Stimulated activated CD4-positive, alpha-beta T cell treated with anti-CD3 and anti-CD28 coated beads, Interleukin-1b, Interleukin-23, amount 100 ng/mL, for 1 hour (primary cell): Measurements from ENCODE around the gene FAM163B.

Experiments
- DNase-seq, 2 donors: peaks; one replicate each; pipeline ENCODE4 v3.0.0-alpha.2; 2020; ENCODE audit warnings: low read depth in 2 of 2

FAM163B gene

DNA sequence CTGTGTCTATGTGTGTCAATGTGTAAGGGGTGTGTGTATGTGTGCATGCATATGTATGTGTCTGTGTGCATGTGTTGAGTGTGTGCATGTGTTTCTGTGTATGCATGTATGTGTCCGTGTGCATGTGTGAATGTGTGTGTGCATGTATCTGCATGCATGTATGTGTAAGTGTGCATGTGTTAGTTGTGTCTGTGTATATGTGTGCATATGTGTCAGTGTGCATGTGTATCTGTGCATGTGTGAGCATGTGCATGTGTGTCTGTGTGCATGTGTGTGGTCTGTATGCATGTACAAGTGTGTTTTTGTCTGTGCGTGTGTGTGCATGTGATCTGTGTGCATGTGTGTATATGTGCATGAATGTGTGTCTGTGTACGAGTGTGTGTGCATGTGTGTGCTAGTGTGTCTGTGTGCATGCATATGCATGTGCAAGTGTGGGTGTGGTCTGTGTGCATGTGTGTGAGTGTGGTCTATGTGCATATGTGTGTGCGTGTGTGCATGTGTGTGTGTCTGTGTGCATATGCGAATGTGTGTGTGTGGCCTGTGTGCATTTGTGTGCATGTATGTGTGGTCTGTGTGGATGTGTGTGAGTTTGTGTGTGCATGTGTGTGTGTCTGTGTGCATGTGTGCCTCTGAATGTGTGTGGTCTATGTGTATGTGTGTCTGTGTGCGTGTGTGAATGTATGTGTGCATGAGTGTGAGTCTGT is 9.6 kb downstream of the FAM163B start:
- DNase-seq, result no peak

DNA sequence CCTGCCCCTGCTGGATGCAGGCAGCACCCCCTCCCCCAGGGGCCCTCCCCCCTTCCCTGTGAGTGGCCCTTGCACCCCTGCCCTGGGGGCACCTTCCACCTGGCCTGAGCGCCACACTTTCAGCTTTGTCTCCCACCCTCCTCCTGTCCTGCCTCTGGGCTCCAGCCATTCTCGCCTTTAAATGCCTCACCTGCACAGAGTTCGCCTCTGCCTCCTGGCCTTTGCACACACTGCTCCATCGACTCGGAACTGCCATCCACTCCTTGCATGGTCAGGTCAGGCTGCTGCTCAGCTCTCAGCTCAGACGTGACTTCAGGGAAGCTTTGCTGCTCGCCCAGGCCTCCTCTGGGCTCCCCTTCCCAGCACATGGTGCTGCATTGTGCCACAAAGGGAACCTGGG is 10.2 kb downstream of the FAM163B start:
- DNase-seq, result no peak

DNA sequence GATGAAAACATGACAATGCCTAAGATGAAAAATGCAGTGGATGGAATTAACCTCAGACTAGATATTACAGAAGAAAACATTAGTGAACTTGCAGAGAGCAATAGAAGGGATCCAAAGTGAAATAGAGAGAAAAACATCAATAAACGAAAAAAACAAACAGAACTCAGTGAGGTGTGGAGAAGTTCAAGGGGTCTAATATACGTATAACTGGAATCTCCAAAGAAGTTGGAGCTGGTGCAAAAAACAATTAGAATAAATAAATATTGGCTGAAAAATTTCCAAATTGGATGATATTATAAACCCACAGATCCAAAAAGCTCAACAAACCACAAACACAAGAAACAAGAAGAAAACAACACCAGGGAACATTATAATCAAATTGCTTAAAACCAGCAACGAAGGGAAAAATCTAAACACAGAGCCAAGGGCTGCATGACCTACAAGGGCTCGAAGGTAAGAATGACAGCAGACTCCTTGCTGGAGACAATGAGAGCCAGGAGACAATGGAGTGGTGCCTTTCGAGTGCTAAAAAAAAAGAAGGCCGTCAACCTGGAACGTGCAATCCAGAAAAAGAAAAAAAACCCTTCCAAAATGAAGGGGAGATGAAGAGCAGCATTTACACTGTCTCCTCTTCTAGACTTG is 11.8 kb downstream of the FAM163B start:
- no peak for DNase-seq

DNA sequence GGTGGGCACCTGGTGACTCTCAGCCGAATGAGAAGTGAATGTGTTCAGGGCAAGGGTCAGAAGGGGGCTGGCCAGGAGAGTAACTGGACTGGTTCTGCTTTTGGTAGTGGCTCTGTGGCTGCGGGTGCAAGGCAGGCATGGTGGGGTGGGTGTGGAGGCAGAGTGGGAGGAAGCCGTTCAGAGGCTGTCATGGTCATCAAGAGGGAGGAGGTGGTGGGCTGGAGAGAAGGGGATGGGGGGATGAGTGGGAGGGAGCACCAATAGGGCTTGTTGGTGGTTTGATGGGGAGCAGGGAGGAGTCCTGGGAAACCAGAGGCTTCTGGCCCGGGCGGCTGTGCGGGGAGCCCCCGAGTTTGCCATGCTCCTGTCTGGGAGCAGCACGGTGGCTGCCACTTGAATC is 13.3 kb downstream of the FAM163B start:
- no peak for DNase-seq

DNA sequence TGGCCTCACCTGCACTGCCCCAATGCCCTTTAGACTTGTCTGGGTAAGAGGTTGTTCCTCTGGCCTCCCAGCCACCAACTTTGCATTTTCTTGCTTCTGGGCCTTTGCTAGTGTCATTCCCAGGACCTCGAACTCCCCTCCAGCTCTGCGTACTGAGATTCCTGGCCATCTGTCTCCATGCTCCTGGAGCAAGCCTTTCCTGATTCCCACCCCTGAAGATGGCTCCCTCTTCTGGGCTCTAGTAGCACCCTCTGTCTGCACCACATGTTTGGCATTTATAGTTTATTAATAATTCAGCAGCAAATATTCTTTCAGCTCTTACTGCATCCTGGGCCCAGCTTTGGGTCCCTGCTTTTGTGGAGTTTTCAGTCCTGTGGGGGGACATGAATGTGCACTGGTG is 14.9 kb downstream of the FAM163B start:
- DNase-seq, result no peak

DNA sequence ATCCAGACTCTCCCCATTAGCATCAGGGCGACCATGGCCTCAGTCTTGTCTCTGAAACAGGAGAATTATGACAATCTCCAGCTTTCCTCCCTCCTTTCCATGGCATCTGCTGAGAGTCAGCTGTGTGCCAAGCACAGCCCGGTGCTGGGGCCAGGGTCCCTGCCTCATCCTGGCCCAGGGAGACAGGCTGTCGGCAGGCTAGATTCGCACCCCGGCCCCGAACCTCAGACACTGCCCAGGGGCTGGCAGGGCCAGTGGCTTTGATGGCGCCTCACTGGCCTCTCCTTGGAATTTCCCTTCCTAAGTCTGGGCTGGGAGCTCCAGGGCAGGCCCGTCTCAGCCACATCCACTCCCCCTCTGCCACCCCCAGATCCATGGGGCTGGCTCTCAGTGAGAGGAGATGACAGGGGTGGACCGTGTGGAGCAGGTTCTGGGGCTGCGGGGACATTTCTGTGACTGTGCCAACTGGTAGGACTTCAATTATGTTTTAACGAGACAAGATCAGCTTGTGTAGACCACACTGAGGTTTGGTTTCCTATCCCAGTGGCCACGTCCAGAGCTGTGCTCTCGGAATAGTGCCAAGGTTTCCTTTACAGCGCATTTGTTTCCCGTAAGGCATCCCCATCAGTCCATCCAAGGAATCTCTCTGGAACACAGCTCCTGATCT is 15.5 kb downstream of the FAM163B start:
- DNase-seq, result no peak

DNA sequence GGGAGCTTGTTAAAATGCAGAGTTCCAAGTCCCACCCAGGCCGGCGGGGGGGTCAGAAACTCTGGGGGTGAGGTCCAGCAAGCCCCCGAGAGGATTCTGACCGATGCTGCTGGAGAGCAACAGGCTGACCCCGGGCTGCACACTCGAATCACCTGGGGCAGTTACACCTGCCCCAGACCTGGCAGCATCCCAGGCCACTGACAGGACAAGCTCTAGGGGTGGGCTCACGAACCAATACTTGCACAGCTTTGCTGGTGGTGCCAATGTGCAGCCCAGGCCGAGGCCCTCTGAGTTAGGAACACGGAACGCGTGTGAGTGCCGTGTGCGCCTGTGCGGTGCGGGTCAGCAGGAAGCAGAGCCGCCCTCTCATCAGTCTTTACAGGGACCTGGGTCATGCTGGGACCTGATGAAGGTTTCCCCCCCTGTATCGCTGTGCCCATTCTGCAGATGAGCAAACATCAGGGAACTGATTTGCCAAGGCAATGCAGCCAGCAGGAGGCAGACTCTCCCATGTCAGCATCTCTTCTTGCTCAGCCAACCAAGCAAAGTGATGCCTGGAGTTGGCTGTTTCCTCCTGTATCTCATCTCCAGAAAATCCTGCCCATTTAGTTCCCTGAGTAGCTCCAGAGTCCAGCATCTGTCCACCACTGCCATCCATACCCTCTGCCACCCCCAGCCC is 16.3 kb downstream of the FAM163B start:
- DNase-seq, result no peak

DNA sequence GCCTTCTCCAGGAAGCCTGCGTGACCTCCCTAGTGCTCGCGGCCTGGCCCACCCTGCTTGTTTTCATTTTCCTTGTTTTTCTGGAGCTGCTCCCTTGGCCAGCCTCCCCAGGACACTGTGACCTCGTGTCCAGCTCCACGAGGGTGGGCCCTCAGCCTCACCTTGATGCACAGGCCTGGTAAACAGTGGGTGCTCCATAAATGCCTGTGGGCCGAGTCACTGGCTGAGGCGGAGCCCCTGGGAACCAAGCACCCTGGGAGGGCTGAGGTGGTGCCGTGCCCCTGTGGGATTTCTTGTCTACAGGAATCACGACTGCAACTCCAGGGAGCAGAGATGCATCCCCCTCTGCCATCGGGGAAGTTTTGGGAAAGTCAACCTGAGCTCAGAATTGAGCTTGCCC is 17.2 kb downstream of the FAM163B start:
- no peak for DNase-seq

DNA sequence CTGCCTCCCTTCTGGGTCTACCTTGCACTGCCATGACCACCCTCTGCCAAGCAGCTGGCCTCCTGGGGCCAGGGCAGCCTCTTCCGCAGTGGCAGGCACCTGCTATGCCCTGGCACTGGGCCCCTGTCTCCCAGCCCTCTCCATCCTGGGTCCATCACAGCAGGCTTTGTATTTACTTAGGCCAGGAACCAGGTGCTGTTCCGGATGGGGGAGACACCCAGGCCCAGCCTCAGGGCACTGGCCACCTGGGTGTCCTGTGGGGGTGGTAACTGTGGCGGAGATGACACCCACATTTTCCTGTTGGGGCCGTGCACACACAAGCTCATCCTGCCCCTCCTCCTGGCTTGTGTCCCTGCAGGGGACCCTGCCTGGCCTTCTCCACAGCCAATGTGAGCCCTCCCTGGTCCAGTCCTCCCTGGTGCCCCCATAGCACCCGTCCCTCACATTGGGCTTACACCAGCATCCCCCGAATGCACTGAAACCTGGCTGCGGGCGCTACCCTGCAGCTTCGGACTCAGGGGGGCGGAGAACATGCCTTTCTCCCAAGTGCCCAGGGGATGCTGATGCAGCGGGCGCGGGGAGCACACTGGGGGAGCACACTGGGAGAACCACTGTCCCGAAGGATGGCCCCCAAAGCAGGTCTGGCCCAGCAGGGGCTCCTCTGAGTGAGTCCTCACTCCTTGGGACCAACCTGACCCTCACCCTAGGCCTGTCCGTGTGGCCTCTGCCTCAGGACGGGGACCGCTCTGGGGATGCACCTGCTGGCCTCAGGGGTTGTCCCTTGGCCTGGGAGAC is 17.9 kb downstream of the FAM163B start:
- DNase-seq, result no peak

DNA sequence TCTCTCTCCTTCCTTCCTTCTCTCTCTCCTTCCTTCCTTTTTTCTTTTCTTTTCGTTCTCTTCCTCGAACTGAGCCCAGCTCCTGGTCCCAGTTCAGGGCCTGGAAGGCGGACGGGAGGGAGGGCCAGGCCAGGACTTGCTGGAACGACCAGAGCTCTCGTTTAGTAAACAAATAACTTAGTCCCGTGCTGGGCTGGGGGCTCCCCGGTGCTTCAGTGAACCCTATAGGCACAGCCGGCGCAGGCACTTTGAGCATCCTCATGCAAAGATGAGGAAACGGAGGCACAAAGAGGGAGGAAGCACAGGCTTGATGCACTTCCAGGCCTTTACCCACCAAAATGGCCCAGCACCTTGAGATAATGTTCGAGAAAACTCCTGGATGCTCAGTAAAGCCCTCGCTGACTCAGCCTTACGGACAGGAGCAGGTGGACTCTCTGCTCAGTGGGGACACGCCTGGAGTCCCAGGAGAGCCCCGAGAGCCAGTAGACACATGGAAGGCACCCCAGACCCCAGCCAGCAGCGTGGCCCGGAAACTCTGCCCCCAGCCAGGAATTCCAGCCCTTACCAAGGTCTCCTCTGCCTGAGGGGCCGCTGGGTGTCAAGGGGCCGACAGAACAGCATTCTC is 18.8 kb downstream of the FAM163B start:
- DNase-seq, result no peak

DNA sequence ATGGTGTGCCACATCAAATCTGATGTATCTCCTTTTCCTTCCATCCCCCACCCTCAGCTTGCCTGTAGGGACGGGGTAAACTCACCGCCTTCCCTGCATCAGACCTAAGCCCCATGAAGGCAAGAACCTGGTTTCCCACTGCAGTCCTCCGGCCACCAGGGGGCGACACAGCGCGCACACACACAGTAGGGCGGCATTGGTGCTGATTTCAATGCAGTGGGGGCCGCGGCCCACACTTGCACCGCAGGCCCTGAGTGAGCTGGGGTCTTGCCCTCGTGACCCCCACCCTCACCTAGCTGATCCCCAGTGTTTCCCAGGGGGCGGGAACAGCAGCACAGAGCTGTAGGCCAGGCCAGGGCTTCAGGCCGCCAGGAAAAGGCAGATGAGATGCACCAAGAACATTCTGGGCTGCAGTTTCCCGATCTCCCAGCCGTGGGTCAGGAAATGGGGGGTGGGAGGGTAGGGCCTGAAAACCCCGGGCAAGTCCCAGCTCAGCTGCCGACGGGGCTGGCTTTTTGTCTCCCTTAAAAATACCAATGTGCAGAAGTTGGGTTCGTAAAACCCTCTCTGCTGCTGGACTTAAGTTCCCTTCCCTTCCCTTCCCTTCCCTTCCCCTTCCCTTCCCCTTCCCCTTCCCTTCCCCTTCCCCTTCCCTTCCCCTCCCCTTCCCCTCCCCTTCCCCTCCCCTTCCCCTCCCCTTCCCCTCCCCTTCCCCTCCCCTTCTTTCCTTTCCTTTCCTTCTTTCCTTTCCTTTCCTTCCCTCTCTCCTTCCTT is 19.5 kb downstream of the FAM163B start:
- peak in 1 of 2 donors; percentile 13 for DNase-seq

DNA sequence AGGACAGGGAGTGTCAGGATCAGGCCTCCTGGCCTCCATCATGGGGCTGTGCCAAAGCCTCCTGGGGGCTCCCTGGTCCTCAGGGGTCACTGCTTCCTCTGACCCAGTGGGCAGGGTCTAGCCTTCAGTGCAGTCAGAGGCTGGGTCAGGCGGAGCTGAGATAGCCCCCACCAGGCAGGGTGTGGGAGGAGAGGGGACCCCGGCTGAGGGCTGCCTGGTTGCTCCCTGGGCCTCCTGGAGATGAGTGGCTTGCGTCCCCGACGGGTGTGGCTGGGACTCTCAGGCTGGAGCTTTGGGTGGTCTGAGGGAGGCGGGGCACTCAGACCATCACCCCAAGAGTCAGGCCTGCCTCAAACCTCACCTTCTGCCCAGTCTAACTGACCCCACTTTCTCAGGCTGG is 21.7 kb downstream of the FAM163B start:
- DNase-seq, result no peak

DNA sequence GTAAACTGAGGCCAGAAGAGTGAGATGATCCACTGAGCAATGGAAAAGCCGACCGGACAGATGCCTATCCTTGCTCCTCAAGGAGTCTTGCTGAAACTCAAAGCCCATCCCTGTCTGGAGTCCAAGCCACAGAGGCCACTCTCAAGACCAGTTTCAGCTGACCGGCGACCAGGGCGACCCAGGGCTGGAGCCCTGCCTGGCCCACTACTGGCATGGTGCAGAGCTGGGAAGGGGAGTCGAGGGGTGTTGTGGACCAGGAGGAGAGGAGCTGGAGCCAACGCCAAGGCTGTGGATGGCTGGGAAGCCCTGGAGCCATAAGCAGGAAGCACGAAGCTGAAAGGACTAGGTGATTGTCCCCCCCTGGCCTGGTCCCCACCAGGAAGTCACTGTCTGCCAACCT is 22.1 kb downstream of the FAM163B start:
- no peak for DNase-seq

DNA sequence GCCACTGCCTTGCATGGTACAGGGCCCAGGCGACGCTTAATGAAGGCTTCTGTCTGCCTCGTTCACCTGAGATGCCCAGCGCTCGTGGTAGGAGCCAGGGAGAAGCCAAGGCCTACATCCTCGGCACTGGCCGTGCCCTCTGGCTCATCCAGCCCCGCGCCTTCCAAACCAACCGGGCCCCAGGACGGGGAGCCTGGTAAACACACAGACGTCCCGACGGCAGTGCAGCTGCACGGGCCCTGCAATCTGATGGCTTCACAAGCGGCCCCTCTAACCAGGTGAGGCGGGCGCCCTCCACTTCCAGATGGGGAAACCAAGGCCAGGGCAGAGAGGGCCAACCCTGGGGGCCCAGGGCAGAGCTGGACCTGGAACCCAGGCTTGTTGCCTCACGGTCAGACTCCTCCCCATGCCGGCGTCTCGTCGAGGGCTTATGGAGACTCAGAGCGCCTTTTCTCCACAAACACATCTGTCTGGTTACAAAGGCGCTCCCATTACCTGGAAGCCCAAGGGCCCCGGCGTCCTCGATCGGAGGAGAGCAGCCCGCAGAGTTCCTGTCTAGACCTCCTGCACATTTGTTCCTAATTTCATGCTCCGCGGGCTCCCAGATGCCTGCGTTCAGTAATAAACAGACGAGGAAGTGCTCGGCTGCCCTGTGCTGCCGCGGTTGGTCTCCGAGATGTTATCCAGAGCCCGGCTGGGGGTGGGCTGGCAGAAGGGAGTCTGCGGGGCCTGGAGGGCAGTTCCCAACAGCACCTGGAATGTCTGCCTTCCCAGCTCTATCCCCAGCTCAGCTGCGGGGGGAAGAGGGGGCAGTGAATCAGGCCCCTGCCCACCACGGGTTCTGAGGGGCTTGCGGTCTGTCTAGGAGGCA is 23.5 kb downstream of the FAM163B start:
- no peak for DNase-seq

DNA sequence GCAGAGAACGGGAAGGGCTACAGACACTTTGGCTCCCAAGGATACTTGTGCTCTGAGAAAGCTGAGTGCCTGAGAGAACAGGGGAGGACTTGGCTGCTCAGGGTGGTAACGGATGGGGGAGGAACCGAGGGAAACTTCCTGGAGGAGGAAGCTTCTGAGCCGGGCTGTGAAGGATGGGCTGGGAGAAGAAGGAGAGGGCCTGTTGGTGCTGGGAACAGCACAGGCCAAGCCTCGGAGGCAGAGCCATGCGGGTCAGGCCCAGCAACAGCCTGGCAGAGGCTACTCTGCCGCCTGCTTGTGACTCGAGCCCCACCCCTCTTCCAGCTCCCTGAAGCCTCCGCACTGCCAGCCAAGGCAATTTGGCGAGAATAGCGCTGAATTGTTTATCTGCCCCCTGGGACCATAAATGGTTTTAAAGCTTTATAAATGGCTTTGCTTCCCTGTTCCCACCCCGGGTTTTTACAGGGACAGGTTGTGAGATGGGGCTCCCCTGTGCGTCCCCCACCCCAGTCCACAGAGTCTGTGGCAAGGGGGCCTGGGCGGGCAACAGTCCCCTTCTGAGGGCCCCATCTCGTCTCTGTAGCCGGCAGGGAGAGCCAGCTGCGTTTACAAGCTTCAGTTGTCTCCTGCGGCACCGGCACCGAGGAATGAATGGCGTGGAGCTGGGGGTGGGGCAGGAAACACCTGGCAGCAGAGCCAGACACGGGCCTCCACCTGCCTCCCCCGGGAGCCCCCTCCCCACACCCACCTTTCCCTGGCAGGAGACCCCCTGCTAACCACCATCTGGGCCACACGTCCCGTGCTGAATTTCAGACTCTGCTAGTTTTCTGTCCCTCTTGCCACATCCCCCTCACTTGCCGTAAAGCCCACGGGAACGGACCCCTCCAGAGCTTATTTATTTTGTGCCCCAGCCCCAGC is 24.4 kb downstream of the FAM163B start:
- DNase-seq, result no peak

DNA sequence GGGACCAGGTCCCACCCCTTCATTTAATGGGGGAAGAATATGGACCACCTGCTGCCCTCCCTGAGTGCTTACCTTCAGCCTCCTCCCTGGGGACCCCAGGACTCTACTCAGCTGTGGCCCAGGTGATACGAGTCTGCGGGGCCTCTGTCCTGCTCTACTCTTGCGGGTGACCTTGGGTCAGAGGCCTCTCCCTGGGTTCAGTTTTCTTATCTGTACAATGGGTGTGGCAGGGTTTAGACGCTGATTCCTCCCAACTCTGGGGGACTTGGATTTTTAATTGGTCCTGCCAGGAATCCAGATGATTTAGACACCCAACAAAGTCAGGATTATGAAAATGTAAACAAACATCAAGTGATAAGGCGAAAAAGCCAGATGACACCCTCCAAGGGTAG is 25.0 kb downstream of the FAM163B start:
- DNase-seq, result no peak

DNA sequence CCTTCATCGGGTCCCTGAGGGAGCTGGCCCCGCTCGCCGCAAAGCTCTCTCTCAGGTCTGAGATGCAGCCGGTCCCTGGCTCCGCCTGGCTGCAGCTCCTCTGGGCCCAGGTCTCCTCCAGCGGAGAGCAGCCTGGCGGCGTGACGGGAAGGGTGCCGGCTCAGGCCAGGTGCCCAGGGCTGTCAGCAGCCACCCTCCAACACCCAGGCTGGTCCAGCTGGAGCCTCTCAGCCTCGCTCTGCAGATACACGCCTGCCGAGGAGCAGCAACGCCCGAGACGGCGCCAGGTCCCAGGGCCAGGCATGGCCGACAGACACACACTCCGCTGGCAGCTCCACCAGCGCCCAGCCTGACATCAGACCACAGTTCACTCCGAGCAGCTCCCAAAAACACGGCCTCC is 25.6 kb downstream of the FAM163B start:
- DNase-seq, result no peak

DNA sequence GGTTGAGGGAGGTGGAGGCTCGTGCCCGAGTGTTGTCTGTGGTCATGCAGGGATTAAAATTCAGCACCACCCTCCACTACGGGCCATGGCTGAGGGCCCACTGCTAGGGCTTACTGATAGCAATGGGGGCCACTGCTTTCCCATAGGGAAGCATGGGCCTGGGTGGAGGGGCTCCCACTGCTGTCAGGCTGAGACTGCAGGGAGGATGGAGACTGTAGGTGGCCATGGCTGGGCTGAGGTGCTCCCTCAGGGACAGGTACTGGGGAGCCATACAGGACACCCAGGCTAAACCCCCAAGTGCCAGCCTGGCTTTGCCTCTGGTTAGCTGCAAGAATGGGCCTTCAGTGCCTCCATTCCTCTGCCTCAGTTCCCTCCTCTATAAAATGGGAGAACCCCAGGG is 26.1 kb downstream of the FAM163B start:
- DNase-seq, result no peak
